Right lung (tissue), 5 donors: ENCODE measurements around the gene DIPK1A. TPM values are rescaled to one million over a fixed set of nuclear protein-coding genes. Genes with fewer than 3 reads are reported as not detected.
"Not testable (repeated sequence)": the region's sequence is repeated elsewhere in the genome, so short reads cannot be mapped to it uniquely, and the experiment has no call there.

Experiments used
- DNase-seq, 2 donors: peaks; one replicate each; pipeline ENCODE4 v3.0.0-alpha.2; 2013
- polyA plus RNA-seq, 5 donors: library from polyadenylated mRNA; unstranded; fragments of 120-200 nt; gene quantifications; one replicate each; pipeline versions ENCODE4 v1.2.1 to v1.2.3, GENCODE V29; 2013; ENCODE audit warnings: inconsistent platforms in 1 of 5, low replicate concordance in 1 of 5; ENCODE audit not compliant: insufficient read length in 5 of 5, insufficient read depth in 1 of 5

Gene DIPK1A
- polyA plus RNA-seq, 5 donors, result 7.8 to 13.9 (median 12.2) TPM

GRCh38 chr1:92922356-92923035 lies 38.8 kb downstream of the DIPK1A start:
- DNase-seq, result no peak

- no peak for DNase-seq
These were observed 39.9 kb downstream of the DIPK1A start for GRCh38 chr1:92921031-92922023.

- no peak for DNase-seq
These were observed 44.4 kb downstream of the DIPK1A start for GRCh38 chr1:92916899-92917298.

- no peak for DNase-seq
These were observed 45.7 kb downstream of the DIPK1A start for GRCh38 chr1:92915547-92915946.

- no peak for DNase-seq
These were observed 48.0 kb downstream of the DIPK1A start for GRCh38 chr1:92913093-92913819.

GRCh38 chr1:92910081-92910480 lies 51.2 kb downstream of the DIPK1A start:
- DNase-seq, result no peak

GRCh38 chr1:92909321-92909720 lies 51.9 kb downstream of the DIPK1A start:
- no peak for DNase-seq

GRCh38 chr1:92907949-92908684 lies 53.1 kb downstream of the DIPK1A start:
- no peak for DNase-seq

GRCh38 chr1:92903765-92904164 lies 57.5 kb downstream of the DIPK1A start:
- DNase-seq, result no peak

- no peak for DNase-seq
These were observed 58.9 kb downstream of the DIPK1A start for GRCh38 chr1:92902406-92902744.

GRCh38 chr1:92901699-92902405 lies 59.4 kb downstream of the DIPK1A start:
- no peak for DNase-seq

- no peak for DNase-seq
These were observed 60.1 kb downstream of the DIPK1A start for GRCh38 chr1:92901126-92901525.

- DNase-seq, result no peak
These were observed 60.7 kb downstream of the DIPK1A start for GRCh38 chr1:92900539-92900938.

GRCh38 chr1:92899780-92900179 lies 61.5 kb downstream of the DIPK1A start:
- no peak for DNase-seq

- DNase-seq, result not testable (repeated sequence)
These were observed 63.2 kb downstream of the DIPK1A start for GRCh38 chr1:92898053-92898452.

- no peak for DNase-seq
These were observed 73.8 kb downstream of the DIPK1A start for GRCh38 chr1:92887465-92887864.

GRCh38 chr1:92886886-92887419 lies 74.3 kb downstream of the DIPK1A start:
- no peak for DNase-seq

- DNase-seq, result no peak
These were observed 77.1 kb downstream of the DIPK1A start for GRCh38 chr1:92884195-92884594.

- DNase-seq, result no peak
These were observed 78.0 kb downstream of the DIPK1A start for GRCh38 chr1:92883297-92883696.

GRCh38 chr1:92882819-92883218 lies 78.4 kb downstream of the DIPK1A start:
- no peak for DNase-seq

GRCh38 chr1:92881391-92881790 lies 79.9 kb downstream of the DIPK1A start:
- DNase-seq, result no peak
